Measurements from ENCODE around the gene UBLCP1.

DNA sequence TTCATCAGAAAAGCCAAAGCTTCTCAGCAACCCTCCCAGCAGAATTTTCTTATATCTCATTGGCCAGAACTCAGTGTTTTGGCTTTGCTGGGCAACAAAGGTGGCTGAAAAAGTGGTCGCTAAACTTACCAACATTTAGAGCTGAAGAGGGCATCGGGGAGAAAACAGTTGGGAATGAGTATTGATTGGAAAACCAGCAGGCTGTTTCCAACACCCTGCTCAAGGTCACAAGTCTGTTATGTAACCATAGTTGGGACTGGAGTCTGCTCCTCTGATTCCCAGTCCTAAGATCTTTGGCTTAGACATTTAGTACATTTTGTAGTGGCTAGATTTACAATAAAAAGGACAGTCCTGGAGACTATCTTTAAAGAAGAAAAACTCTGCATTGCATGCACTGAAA, 50.1 kb downstream of the UBLCP1 start:
- TF ChIP-seq, protein P1, sequence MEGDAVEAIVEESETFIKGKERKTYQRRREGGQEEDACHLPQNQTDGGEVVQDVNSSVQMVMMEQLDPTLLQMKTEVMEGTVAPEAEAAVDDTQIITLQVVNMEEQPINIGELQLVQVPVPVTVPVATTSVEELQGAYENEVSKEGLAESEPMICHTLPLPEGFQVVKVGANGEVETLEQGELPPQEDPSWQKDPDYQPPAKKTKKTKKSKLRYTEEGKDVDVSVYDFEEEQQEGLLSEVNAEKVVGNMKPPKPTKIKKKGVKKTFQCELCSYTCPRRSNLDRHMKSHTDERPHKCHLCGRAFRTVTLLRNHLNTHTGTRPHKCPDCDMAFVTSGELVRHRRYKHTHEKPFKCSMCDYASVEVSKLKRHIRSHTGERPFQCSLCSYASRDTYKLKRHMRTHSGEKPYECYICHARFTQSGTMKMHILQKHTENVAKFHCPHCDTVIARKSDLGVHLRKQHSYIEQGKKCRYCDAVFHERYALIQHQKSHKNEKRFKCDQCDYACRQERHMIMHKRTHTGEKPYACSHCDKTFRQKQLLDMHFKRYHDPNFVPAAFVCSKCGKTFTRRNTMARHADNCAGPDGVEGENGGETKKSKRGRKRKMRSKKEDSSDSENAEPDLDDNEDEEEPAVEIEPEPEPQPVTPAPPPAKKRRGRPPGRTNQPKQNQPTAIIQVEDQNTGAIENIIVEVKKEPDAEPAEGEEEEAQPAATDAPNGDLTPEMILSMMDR (IDR thresholded peaks at IDR 0.05): no peak
- no peak for TF ChIP-seq POLR2A (IDR thresholded peaks at IDR 0.05)

Data from heart left ventricle (tissue), 13 donors.